Gastroesophageal sphincter (tissue), 4 donors: ENCODE results near the gene IGF2R. TPM values are rescaled to one million over a fixed set of nuclear protein-coding genes. Genes with fewer than 3 reads are reported as not detected.

Experiments
- ATAC-seq: fragments of 150-250 bp; one replicate; pipeline ENCODE4 v1.9.1; 2016; ENCODE audit warnings: mild to moderate bottlenecking, moderate library complexity
- H3K27ac ChIP-seq, 4 donors: fragments of 200-600 bp; sonication (generic) in 3 of 4; 1 replicate in 3 of 4; 2 replicates in 1 of 4; pipeline ENCODE4 v1.5.1; 2016 to 2019
- H3K27me3 ChIP-seq: fragments of 200-600 bp; sonication (generic); one replicate; pipeline ENCODE4 v1.5.1; 2019
- H3K36me3 ChIP-seq, 2 donors: fragments of 200-600 bp; sonication (generic); one replicate each; pipeline ENCODE4 v1.5.1; 2019; ENCODE audit warnings: control low read depth in 1 of 2
- H3K4me1 ChIP-seq, 3 donors: fragments of 200-600 bp; sonication (generic); 1 replicate in 2 of 3; 2 replicates in 1 of 3; pipeline ENCODE4 v1.5.1; 2016 to 2019; ENCODE audit warnings: control low read depth in 2 of 3
- H3K4me3 ChIP-seq, 2 donors: fragments of 200-600 bp; sonication (generic); one replicate each; pipeline ENCODE4 v1.5.1; 2019; ENCODE audit warnings: mild to moderate bottlenecking in 1 of 2, moderate library complexity in 1 of 2
- H3K9me3 ChIP-seq, 3 donors: fragments of 200-600 bp; sonication (generic); one replicate each; pipeline ENCODE4 v1.5.1; 2017 to 2019; ENCODE audit warnings: control low read depth in 2 of 3
- EP300 ChIP-seq: sonication (generic); formaldehyde crosslinking; IDR thresholded peaks from one replicate; pipeline ENCODE4 v1.6.1; 2017; ENCODE audit warnings: antibody characterized with exemption, mild to moderate bottlenecking
- POLR2A ChIP-seq, 2 donors: fragments of 450-650 bp; IDR thresholded peaks; one replicate each; pipeline ENCODE4 v1.6.1; 2017; ENCODE audit warnings: antibody characterized with exemption in 2 of 2, mild to moderate bottlenecking in 2 of 2, moderate library complexity in 1 of 2
- POLR2AphosphoS5 ChIP-seq: sonication (generic); formaldehyde crosslinking; IDR thresholded peaks from one replicate; pipeline ENCODE4 v1.6.1; 2017; ENCODE audit warnings: antibody characterized with exemption
- WGBS, 2 donors: methylation state at CpG; one replicate each; pipeline ENCODE4 v1.1.5; 2018; ENCODE audit warnings: low coverage in 1 of 2; 5-methylcytosine and 5-hydroxymethylcytosine counted together
- total RNA-seq, 4 donors: library from RNA; depleted of rRNA; stranded (reverse); fragments of >200 nt; gene quantifications; one replicate each; pipeline ENCODE4 v1.1.0, GENCODE V29; 2016
- TF ChIP-seq, protein P1 (sequence below), 4 experiments: fragments of 200-600 bp in 2 of 4; fragments of 450-650 bp in 2 of 4; sonication (generic) in 1 of 4; IDR thresholded peaks; one replicate each; pipeline ENCODE4 v1.5.1; 2017 to 2019; ENCODE audit warnings: antibody characterized with exemption in 4 of 4, mild to moderate bottlenecking in 2 of 4, moderate library complexity in 2 of 4

Gene IGF2R
- total RNA-seq, 4 donors from 2014 or later = 47.9 to 81.3 (median 52.7) TPM

- TF ChIP-seq POLR2A (IDR thresholded peaks at IDR 0.05) = no peak
- TF ChIP-seq, protein P1, sequence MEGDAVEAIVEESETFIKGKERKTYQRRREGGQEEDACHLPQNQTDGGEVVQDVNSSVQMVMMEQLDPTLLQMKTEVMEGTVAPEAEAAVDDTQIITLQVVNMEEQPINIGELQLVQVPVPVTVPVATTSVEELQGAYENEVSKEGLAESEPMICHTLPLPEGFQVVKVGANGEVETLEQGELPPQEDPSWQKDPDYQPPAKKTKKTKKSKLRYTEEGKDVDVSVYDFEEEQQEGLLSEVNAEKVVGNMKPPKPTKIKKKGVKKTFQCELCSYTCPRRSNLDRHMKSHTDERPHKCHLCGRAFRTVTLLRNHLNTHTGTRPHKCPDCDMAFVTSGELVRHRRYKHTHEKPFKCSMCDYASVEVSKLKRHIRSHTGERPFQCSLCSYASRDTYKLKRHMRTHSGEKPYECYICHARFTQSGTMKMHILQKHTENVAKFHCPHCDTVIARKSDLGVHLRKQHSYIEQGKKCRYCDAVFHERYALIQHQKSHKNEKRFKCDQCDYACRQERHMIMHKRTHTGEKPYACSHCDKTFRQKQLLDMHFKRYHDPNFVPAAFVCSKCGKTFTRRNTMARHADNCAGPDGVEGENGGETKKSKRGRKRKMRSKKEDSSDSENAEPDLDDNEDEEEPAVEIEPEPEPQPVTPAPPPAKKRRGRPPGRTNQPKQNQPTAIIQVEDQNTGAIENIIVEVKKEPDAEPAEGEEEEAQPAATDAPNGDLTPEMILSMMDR (IDR thresholded peaks at IDR 0.05) = no peak
- no peak for TF ChIP-seq EP300
- TF ChIP-seq POLR2AphosphoS5 = no peak
- 96 to 100% methylated on average over 5 to 10 of the region's 10 CpGs for WGBS, 2 donors
- no peak overlapping the region for H3K27ac ChIP-seq
- peaks cover 0 to 97% of the 10 kb centered on the region in 2 donors for H3K36me3 ChIP-seq
- no peaks in the 10 kb centered on the region for H3K27me3 ChIP-seq
- no peaks in the 10 kb centered on the region for H3K9me3 ChIP-seq
- no peaks in the 10 kb centered on the region for H3K4me1 ChIP-seq
- ATAC-seq = no peak
- no peak overlapping the region for H3K4me3 ChIP-seq
Observed at GRCh38 chr6:160067564-160067963, 98.7 kb downstream of the IGF2R start.

- Histone ChIP-seq H3K4me1 (no peaks in the 10 kb centered on the region), H3K27me3 (no peaks in the 10 kb centered on the region), H3K4me3 (no peak overlapping the region), H3K9me3 (no peaks in the 10 kb centered on the region), H3K27ac (no peak overlapping the region), H3K36me3 (peaks cover 0 to 97% of the 10 kb centered on the region in 2 donors)
- TF ChIP-seq, protein P1 (IDR thresholded peaks at IDR 0.05) = no peak
- TF ChIP-seq POLR2AphosphoS5 = no peak
- TF ChIP-seq EP300 = no peak
- TF ChIP-seq POLR2A (IDR thresholded peaks at IDR 0.05) = no peak
- ATAC-seq = no peak
- 61% methylated on average over 3 of the region's 7 CpGs; no CpG with 5 or more reads in 1 of the 2 donors for WGBS, 2 donors
Observed at GRCh38 chr6:160068346-160068745, 99.5 kb downstream of the IGF2R start.

DNA sequence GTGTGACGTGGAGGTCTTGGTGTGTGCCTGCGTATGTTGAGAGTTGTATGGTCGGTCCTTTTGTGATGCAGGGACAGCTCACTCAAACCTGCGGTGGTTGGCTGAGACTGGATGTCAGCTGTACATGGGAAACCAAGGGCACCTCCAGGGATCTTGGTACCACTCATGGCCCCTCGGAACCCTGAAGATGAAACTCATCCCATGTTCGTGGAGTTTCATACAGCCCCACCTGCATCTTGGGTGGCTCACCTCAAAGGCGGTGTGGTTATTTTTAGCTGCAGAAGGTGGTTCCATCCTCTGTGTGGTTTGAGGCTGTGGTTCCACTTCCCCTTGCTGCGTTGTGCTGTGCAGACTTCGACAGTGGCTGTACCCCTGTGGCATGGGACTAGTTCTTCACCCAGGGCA lies 100.2 kb downstream of the IGF2R start:
- Histone ChIP-seq H3K9me3 (no peaks in the 10 kb centered on the region), H3K27ac (no peak overlapping the region), H3K27me3 (no peaks in the 10 kb centered on the region), H3K4me3 (no peak overlapping the region), H3K4me1 (no peaks in the 10 kb centered on the region), H3K36me3 (peaks cover 0 to 97% of the 10 kb centered on the region in 2 donors)
- 91 to 97% methylated on average over 3 to 6 of the region's 9 CpGs for WGBS, 2 donors
- no peak for ATAC-seq
- TF ChIP-seq, protein P1 (IDR thresholded peaks at IDR 0.05) = no peak

DNA sequence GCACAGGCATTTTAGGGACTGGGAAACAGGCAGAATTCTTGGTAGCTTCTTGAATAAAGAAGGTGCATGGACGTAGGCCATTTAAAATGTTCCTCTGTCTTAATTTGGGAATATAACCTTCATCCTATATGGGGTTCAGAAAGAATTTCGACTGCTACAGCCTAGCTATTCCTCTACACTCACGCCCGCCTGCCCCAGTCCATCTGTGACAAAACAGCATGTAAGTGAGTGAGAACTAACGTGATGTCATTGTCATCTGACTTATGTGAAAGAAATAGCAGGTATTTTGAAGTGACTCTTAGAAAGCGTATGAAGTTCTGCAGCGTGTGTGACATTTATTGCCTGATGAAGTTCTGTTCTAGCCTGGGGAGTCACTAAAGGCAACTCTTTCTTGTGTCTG lies 100.6 kb downstream of the IGF2R start:
- Histone ChIP-seq H3K4me3 (no peak overlapping the region), H3K4me1 (no peaks in the 10 kb centered on the region), H3K27ac (no peak overlapping the region), H3K36me3 (peaks cover 0 to 97% of the 10 kb centered on the region in 2 donors), H3K27me3 (no peaks in the 10 kb centered on the region), H3K9me3 (no peaks in the 10 kb centered on the region)
- ATAC-seq = no peak
- 85 to 97% methylated on average over 5 to 7 of the region's 7 CpGs for WGBS, 2 donors
- TF ChIP-seq POLR2A (IDR thresholded peaks at IDR 0.05) (no peak), POLR2AphosphoS5 (no peak), EP300 (no peak)
- TF ChIP-seq, protein P1 (IDR thresholded peaks at IDR 0.05) = no peak

- Histone ChIP-seq H3K9me3 (no peaks in the 10 kb centered on the region), H3K27ac (no peak overlapping the region), H3K36me3 (peaks cover 0 to 97% of the 10 kb centered on the region in 2 donors), H3K4me1 (no peaks in the 10 kb centered on the region), H3K4me3 (no peak overlapping the region), H3K27me3 (no peaks in the 10 kb centered on the region)
- TF ChIP-seq, protein P1 (IDR thresholded peaks at IDR 0.05) = no peak
- TF ChIP-seq POLR2A (IDR thresholded peaks at IDR 0.05) (no peak), POLR2AphosphoS5 (no peak), EP300 (no peak)
- no peak for ATAC-seq
- 100% methylated on average over 2 of the region's 11 CpGs; no CpG with 5 or more reads in 1 of the 2 donors for WGBS, 2 donors
Observed at GRCh38 chr6:160070427-160070826, 101.5 kb downstream of the IGF2R start.
